Activated CD4-positive, alpha-beta T cell treated with anti-CD3 and anti-CD28 coated beads for 36 hours (primary cell): ENCODE measurements around the gene PARD6B. TPM values are rescaled to one million over a fixed set of nuclear protein-coding genes. Genes with fewer than 3 reads are reported as not detected.

Experiments
- ATAC-seq: fragments of 200-7000 bp; cut with Tn5 transposase; one replicate; pipeline ENCODE4 v1.10.0; 2021; ENCODE audit warnings: mild to moderate bottlenecking, moderate library complexity
- CTCF ChIA-PET: fragments of 350-600 bp; sonication (Branson Sonifier 250); formaldehyde crosslinking; loops from one replicate; lab custom pipeline; 2021; ENCODE audit warnings: antibody characterized with exemption; lab: Charles Lee
- POLR2A ChIA-PET: fragments of 350-600 bp; sonication (Branson Sonifier 250); formaldehyde crosslinking; loops from one replicate; lab custom pipeline; 2021; ENCODE audit warnings: antibody characterized with exemption, inconsistent platforms; lab: Charles Lee
- DNase-seq: peaks from one replicate; pipeline ENCODE4 v3.0.0-alpha.2; 2020
- H3K27ac Mint-ChIP-seq: one replicate; pipeline ENCODE4 v1.8.0; 2021; ENCODE audit warnings: mixed read lengths
- H3K27me3 Mint-ChIP-seq: one replicate; pipeline ENCODE4 v1.8.0; 2021; ENCODE audit warnings: mixed read lengths
- H3K36me3 Mint-ChIP-seq: one replicate; pipeline ENCODE4 v1.8.0; 2021; ENCODE audit warnings: low read depth, mixed read lengths
- H3K4me1 Mint-ChIP-seq: one replicate; pipeline ENCODE4 v1.8.0; 2021; ENCODE audit warnings: mixed read lengths
- H3K4me3 Mint-ChIP-seq: one replicate; pipeline ENCODE4 v1.8.0; 2021; ENCODE audit warnings: mild to moderate bottlenecking, moderate library complexity, mixed read lengths
- H3K9me3 Mint-ChIP-seq: one replicate; pipeline ENCODE4 v1.8.0; 2021; ENCODE audit warnings: low read depth, mixed read lengths
- intact Hi-C, 2 experiments: fragments of 100-400 bp; cut with DNase I in 1 of 2; cut with micrococcal nuclease in 1 of 2; formaldehyde crosslinking; loops; one replicate each; pipeline versions ENCODE4 v1.14.2 to v1.15.1; 2022 to 2024; cut with DNase I, micrococcal nuclease
- total RNA-seq, 2 experiments: library from RNA; stranded (reverse); gene quantifications; one replicate each; pipeline ENCODE4 v1.2.3, GENCODE V29; 2021

The PARD6B gene
- total RNA-seq, 2 experiments from 2014 or later: 4.9 to 6.2 TPM

DNA sequence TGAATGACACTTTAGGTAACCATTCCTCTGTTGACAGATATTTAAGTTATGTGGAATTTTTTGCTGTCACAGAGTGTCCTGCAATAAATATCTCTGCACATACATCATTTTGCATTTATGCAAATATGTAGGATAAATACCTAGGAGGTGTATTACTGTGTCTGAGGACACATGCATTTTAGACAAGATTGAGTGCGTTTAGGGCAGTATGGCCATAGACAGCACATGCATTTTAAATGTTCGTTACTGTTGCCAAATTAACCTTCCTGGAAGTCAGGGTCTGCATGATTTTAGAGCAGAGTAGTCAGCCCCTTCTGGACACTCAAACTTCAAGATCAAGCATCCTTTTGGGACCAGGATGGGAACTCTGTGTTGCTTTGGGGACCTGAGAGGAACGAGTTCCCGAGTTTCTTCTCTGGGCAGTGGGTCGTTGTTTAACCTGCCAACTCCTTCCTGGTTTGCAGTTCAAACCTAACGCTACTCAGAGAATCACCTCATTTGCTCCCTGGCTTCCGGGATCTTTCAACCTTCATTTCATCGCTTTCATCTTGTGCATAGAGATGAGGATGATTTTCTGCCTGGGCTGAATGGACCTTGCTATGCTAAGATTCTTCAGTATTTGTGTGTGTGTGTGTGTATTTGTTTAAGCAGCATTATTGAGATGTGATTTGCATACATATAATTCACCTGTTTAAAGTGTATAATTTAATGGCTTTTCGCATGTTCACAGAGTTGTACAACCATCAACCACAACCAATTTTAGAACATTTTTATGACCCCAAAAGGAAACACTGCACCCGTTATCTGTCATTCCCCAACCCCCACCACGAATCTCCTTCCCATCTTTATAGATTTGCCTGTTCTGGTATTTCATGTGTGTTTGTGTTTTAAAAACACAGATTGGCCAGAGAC is 73.3 kb downstream of the PARD6B start:
- DNase-seq: peak; percentile 39
- Mint-ChIP-seq H3K4me3 (peak overlapping the region; percentile 61), H3K4me1 (peaks cover 30% of the 10 kb centered on the region), H3K27me3 (no peaks in the 10 kb centered on the region), H3K27ac (peak overlapping the region; percentile 96), H3K9me3 (no peaks in the 10 kb centered on the region), H3K36me3 (no peaks in the 10 kb centered on the region)
- intact Hi-C loops: no loop called here
- ATAC-seq: peak; percentile 82
- ChIA-PET CTCF (interaction anchor here (1.0 to 2.6 kb wide), 2 partner anchors 11 to 521 kb away, joined by 4 to 24 read pairs; partner anchors contain the start of gene BCAS4), POLR2A (no interaction called here)

GRCh38 chr20:50805349-50805684 is 73.9 kb downstream of the PARD6B start:
- ChIA-PET POLR2A (interaction anchor here (1.1 kb wide), 1 partner anchor 153 kb away, joined by 3 read pairs; the partner anchor contains the start of genes DPM1 and MOCS3), CTCF (interaction anchor here (2.2 kb wide), 1 partner anchor 11 kb away, joined by 8 read pairs; the partner anchor contains the start of gene BCAS4)
- H3K9me3 Mint-ChIP-seq: no peaks in the 10 kb centered on the region
- DNase-seq (no peak), ATAC-seq (peak; percentile 17)
- no peaks in the 10 kb centered on the region for H3K36me3 Mint-ChIP-seq
- H3K27me3 Mint-ChIP-seq: no peaks in the 10 kb centered on the region
- H3K4me1 Mint-ChIP-seq: peaks cover 27% of the 10 kb centered on the region
- H3K4me3 Mint-ChIP-seq: peak overlapping the region; percentile 61
- intact Hi-C loops: no loop called here
- peak overlapping the region; percentile 96 for H3K27ac Mint-ChIP-seq

DNA sequence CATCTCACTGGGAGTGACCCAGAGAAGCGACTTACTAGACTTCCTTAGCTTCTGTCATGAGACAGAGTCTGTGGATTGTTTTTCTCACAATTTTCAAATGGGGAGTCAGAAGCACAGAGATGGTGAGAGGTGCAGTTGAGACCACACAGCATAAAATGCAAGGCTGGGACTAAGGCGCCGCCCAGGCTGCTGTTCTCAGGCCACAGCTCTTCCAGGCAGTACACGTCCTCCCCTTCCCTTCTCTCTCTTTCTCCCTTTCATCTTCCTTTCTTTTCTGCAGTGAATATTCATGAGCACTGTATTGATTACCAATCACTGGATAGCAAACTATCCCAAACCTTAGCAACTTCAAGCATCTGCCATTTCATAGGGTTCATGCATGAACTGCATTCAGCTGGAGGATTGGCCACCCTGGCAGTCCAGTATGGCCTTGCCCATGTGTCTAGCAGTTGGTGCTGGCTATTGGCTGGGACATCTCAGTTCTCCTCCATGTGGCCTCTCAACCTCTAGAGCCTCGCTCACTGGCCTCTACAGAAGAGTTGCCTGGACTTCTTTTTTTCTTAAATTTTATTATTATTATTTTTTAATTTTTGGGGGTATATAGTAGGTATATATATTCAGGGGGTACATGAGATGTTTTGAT is 74.9 kb downstream of the PARD6B start:
- Mint-ChIP-seq H3K27ac (peak overlapping the region; percentile 37), H3K36me3 (no peaks in the 10 kb centered on the region), H3K27me3 (no peaks in the 10 kb centered on the region), H3K4me1 (peaks cover 27% of the 10 kb centered on the region), H3K4me3 (no peak overlapping the region), H3K9me3 (no peaks in the 10 kb centered on the region)
- ChIA-PET CTCF (interaction anchor here (2.2 kb wide), 1 partner anchor 12 kb away, joined by 8 read pairs; the partner anchor contains the start of gene BCAS4), POLR2A (interaction anchor here (1.1 kb wide), 1 partner anchor 152 kb away, joined by 3 read pairs; the partner anchor contains the start of genes DPM1 and MOCS3)
- no peak for DNase-seq
- intact Hi-C loops: no loop called here
- no peak for ATAC-seq

Other genes with a start within 250 kb of the PARD6B start
- 10 to 100 TPM; 79.0 to 92.8 TPM for gene PTPN1, start 221.2 kb upstream of the PARD6B start, total RNA-seq
- gene RIPOR3, start 40.0 kb upstream of the PARD6B start, total RNA-seq: not detected
- 10 to 100 TPM; 11.6 to 17.0 TPM for gene BCAS4, start 63.5 kb downstream of the PARD6B start, total RNA-seq
- gene ADNP, start 199.9 kb downstream of the PARD6B start, total RNA-seq: 10 to 100 TPM; 61.0 to 86.1 TPM
- 10 to 100 TPM; 55.6 to 72.1 TPM for gene DPM1, start 227.0 kb downstream of the PARD6B start, total RNA-seq
- gene MOCS3, start 227.2 kb downstream of the PARD6B start, total RNA-seq: 1 to 10 TPM; 3.1 to 3.8 TPM